Mucosa of rectum (tissue), 2 donors: Measurements from ENCODE around the gene GASK1A.

Experiments
- H3K27ac ChIP-seq, 2 donors: one replicate each; pipeline ENCODE4 v1.7.0; 2013; ENCODE audit warnings: inconsistent platforms in 2 of 2, low read depth in 2 of 2, low read length in 2 of 2
- H3K27me3 ChIP-seq, 2 donors: one replicate each; pipeline ENCODE4 v1.7.0; 2013; ENCODE audit warnings: low read length in 2 of 2; ENCODE audit not compliant: control insufficient read depth in 2 of 2, insufficient read depth in 2 of 2
- H3K36me3 ChIP-seq, 2 donors: one replicate each; pipeline ENCODE4 v1.7.0; 2013; ENCODE audit warnings: low read length in 2 of 2; ENCODE audit not compliant: control insufficient read depth in 2 of 2, insufficient read depth in 2 of 2
- H3K4me1 ChIP-seq, 2 donors: one replicate each; pipeline ENCODE4 v1.7.0; 2013; ENCODE audit warnings: low read length in 2 of 2, mild to moderate bottlenecking in 1 of 2; ENCODE audit not compliant: control insufficient read depth in 2 of 2, insufficient read depth in 2 of 2
- H3K4me3 ChIP-seq, 2 donors: one replicate each; pipeline ENCODE4 v1.7.0; 2013; ENCODE audit warnings: low read length in 2 of 2
- H3K9ac ChIP-seq, 2 donors: one replicate each; pipeline ENCODE4 v1.7.0; 2013; ENCODE audit warnings: low read length in 2 of 2, low read depth in 1 of 2, mild to moderate bottlenecking in 1 of 2
- H3K9me3 ChIP-seq, 2 donors: one replicate each; pipeline ENCODE4 v1.7.0; 2013; ENCODE audit warnings: low read length in 2 of 2; ENCODE audit not compliant: control insufficient read depth in 2 of 2
- donor health status: healthy.
- donor health status: Normal muscosa, but diverticular disease.

GASK1A gene

GRCh38 chr3:43073116-43073835, 94.2 kb downstream of the GASK1A start:
- no peak overlapping the region for H3K4me3 ChIP-seq

GRCh38 chr3:43073836-43074220, 94.7 kb downstream of the GASK1A start:
- Histone ChIP-seq H3K4me1 (no peaks in the 10 kb centered on the region), H3K27me3 (no peaks in the 10 kb centered on the region)

More at GRCh38 chr3:43073116-43073835, 94.2 kb downstream of the GASK1A start:
- H3K4me1 ChIP-seq, result no peaks in the 10 kb centered on the region
- no peaks in the 10 kb centered on the region for H3K27me3 ChIP-seq
- no peaks in the 10 kb centered on the region for H3K9me3 ChIP-seq
- H3K9ac ChIP-seq, result no peak overlapping the region
- no peaks in the 10 kb centered on the region for H3K36me3 ChIP-seq
- H3K27ac ChIP-seq, result no peak overlapping the region

GRCh38 chr3:43074482-43074881, 95.4 kb downstream of the GASK1A start:
- no peak overlapping the region for H3K4me3 ChIP-seq
- no peaks in the 10 kb centered on the region for H3K9me3 ChIP-seq
- no peaks in the 10 kb centered on the region for H3K27me3 ChIP-seq
- H3K4me1 ChIP-seq, result no peaks in the 10 kb centered on the region
- H3K27ac ChIP-seq, result no peak overlapping the region
- no peaks in the 10 kb centered on the region for H3K36me3 ChIP-seq
- no peak overlapping the region for H3K9ac ChIP-seq

More at GRCh38 chr3:43073836-43074220, 94.7 kb downstream of the GASK1A start:
- H3K9ac ChIP-seq, result no peak overlapping the region
- no peak overlapping the region for H3K4me3 ChIP-seq
- H3K27ac ChIP-seq, result no peak overlapping the region
- no peaks in the 10 kb centered on the region for H3K36me3 ChIP-seq
- no peaks in the 10 kb centered on the region for H3K9me3 ChIP-seq

- H3K9me3 ChIP-seq, result no peaks in the 10 kb centered on the region
- no peaks in the 10 kb centered on the region for H3K36me3 ChIP-seq
- H3K4me3 ChIP-seq, result no peak overlapping the region
- H3K4me1 ChIP-seq, result no peaks in the 10 kb centered on the region
- H3K27ac ChIP-seq, result no peak overlapping the region
- H3K9ac ChIP-seq, result no peak overlapping the region
- H3K27me3 ChIP-seq, result no peaks in the 10 kb centered on the region
Observed at GRCh38 chr3:43074901-43075689, 96.0 kb downstream of the GASK1A start.

GRCh38 chr3:43075904-43076661, 97.0 kb downstream of the GASK1A start:
- peaks cover 0 to 3% of the 10 kb centered on the region in 2 donors for H3K36me3 ChIP-seq
- H3K27ac ChIP-seq, result no peak overlapping the region
- no peaks in the 10 kb centered on the region for H3K4me1 ChIP-seq
- no peaks in the 10 kb centered on the region for H3K9me3 ChIP-seq
- H3K27me3 ChIP-seq, result no peaks in the 10 kb centered on the region
- H3K9ac ChIP-seq, result no peak overlapping the region
- H3K4me3 ChIP-seq, result no peak overlapping the region

GRCh38 chr3:43076857-43077256, 97.7 kb downstream of the GASK1A start:
- H3K4me1 ChIP-seq, result no peaks in the 10 kb centered on the region

GRCh38 chr3:43077261-43077660, 98.2 kb downstream of the GASK1A start:
- no peaks in the 10 kb centered on the region for H3K9me3 ChIP-seq
- H3K27ac ChIP-seq, result no peak overlapping the region
- no peaks in the 10 kb centered on the region for H3K27me3 ChIP-seq
- H3K4me1 ChIP-seq, result no peaks in the 10 kb centered on the region
- no peak overlapping the region for H3K4me3 ChIP-seq
- peaks cover 0 to 3% of the 10 kb centered on the region in 2 donors for H3K36me3 ChIP-seq
- H3K9ac ChIP-seq, result no peak overlapping the region

More at GRCh38 chr3:43076857-43077256, 97.7 kb downstream of the GASK1A start:
- Histone ChIP-seq H3K27me3 (no peaks in the 10 kb centered on the region), H3K27ac (no peak overlapping the region), H3K4me3 (no peak overlapping the region), H3K9me3 (no peaks in the 10 kb centered on the region), H3K9ac (no peak overlapping the region), H3K36me3 (peaks cover 0 to 3% of the 10 kb centered on the region in 2 donors)

- Histone ChIP-seq H3K4me3 (no peak overlapping the region), H3K9me3 (no peaks in the 10 kb centered on the region), H3K36me3 (peaks cover 0 to 3% of the 10 kb centered on the region in 2 donors), H3K27ac (no peak overlapping the region), H3K4me1 (no peaks in the 10 kb centered on the region), H3K9ac (no peak overlapping the region), H3K27me3 (no peaks in the 10 kb centered on the region)
Observed at GRCh38 chr3:43077707-43078106, 98.6 kb downstream of the GASK1A start.

- Histone ChIP-seq H3K27me3 (no peaks in the 10 kb centered on the region), H3K36me3 (peaks cover 0 to 3% of the 10 kb centered on the region in 2 donors), H3K4me1 (no peaks in the 10 kb centered on the region)
Observed at GRCh38 chr3:43079536-43080332, 100.6 kb downstream of the GASK1A start.

More at GRCh38 chr3:43079536-43080332, 100.6 kb downstream of the GASK1A start:
- H3K4me3 ChIP-seq, result no peak overlapping the region
- no peaks in the 10 kb centered on the region for H3K9me3 ChIP-seq
- H3K27ac ChIP-seq, result no peak overlapping the region
- H3K9ac ChIP-seq, result no peak overlapping the region
